AG09319 (cell line): ENCODE measurements around the gene PLA2G2D.
A peak's percentile ranks its signal among the peaks of the same experiment; 100 is the strongest.

ENCODE experiments used
- DNase-seq: peaks from one replicate; pipeline ENCODE4 v3.0.0-alpha.2; 2010; ENCODE audit warnings: low read depth; ENCODE audit errors: extremely low read depth
- TF ChIP-seq, protein P1 (sequence below): IDR thresholded peaks from 2 replicates; pipeline ENCODE4 v1.5.1; 2011; ENCODE audit warnings: low read depth, mild to moderate bottlenecking, inconsistent platforms, low read length, moderate library complexity

Gene PLA2G2D

DNA sequence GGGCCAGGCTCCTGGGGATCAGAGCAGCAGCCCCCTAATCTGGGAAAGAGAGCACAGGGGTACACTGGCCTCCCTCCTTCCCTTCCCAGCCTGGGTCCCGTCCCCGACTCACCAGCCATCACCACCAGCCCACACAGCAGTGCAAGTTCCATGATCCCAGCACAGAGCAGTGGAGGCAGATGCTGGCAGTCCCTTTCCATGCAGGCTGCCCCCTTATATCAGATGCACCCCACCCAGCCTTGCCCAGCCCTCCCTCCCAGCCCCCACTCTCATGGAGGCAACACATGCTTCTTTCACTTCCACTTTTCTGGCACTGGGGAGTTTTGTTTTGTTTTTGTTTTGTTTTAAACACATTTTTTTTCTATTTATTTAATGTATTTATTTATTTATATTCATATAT, at the start of gene PLA2G2D:
Gene PLA2G2D, minus strand, starts transcription at position 190 of the 400 bp plus-strand sequence. Its CDS starts 38 bp downstream, at position 152.
- TF ChIP-seq, protein P1, sequence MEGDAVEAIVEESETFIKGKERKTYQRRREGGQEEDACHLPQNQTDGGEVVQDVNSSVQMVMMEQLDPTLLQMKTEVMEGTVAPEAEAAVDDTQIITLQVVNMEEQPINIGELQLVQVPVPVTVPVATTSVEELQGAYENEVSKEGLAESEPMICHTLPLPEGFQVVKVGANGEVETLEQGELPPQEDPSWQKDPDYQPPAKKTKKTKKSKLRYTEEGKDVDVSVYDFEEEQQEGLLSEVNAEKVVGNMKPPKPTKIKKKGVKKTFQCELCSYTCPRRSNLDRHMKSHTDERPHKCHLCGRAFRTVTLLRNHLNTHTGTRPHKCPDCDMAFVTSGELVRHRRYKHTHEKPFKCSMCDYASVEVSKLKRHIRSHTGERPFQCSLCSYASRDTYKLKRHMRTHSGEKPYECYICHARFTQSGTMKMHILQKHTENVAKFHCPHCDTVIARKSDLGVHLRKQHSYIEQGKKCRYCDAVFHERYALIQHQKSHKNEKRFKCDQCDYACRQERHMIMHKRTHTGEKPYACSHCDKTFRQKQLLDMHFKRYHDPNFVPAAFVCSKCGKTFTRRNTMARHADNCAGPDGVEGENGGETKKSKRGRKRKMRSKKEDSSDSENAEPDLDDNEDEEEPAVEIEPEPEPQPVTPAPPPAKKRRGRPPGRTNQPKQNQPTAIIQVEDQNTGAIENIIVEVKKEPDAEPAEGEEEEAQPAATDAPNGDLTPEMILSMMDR, result no peak
- DNase-seq, result no peak

GRCh38 chr1:20168564-20169491, 49.5 kb upstream of the PLA2G2D start:
- DNase-seq, result no peak
- TF ChIP-seq, protein P1, result no peak

GRCh38 chr1:20167126-20167525, 47.8 kb upstream of the PLA2G2D start:
- TF ChIP-seq, protein P1, result no peak
- DNase-seq, result no peak

DNA sequence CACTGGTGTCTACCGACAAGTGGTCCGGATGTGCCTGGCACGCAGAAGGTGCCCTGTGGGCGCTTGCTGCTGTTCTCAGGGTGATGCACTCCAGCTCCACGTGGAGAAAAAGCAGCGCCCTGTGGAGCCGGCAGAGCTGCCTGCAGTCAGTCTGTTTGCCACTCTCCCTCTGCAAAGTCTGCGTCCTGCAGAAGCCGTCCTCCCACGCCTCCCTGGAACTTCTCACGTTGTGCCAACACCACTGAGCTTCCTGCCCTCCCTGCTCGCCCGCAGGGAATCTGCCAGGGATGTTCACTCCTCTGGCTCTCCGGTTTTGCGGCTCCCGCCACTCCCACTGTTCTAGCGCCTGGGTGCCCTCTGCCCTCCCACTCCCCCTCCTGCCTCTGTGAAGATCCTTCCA, 46.7 kb upstream of the PLA2G2D start:
- DNase-seq, result no peak
- TF ChIP-seq, protein P1, result no peak

GRCh38 chr1:20165522-20165951, 46.2 kb upstream of the PLA2G2D start:
- no peak for DNase-seq

GRCh38 chr1:20164694-20165202, 45.4 kb upstream of the PLA2G2D start:
- TF ChIP-seq, protein P1, result no peak
- no peak for DNase-seq

More at GRCh38 chr1:20165522-20165951, 46.2 kb upstream of the PLA2G2D start:
- TF ChIP-seq, protein P1, result peak; percentile 21

- no peak for DNase-seq
- TF ChIP-seq, protein P1, result no peak
Observed at GRCh38 chr1:20160034-20160433, 40.7 kb upstream of the PLA2G2D start.
